ENCODE data around the gene IMPA2. TPM values are rescaled to one million over a fixed set of nuclear protein-coding genes. Genes with fewer than 3 reads are reported as not detected.
A peak's percentile ranks its signal among the peaks of the same experiment; 100 is the strongest.
"Not testable (repeated sequence)": the region's sequence is repeated elsewhere in the genome, so short reads cannot be mapped to it uniquely, and the experiment has no call there.

Gene IMPA2
- polyA plus RNA-seq, 5 donors: 66.2 to 88.3 (median 74.5) TPM

DNA sequence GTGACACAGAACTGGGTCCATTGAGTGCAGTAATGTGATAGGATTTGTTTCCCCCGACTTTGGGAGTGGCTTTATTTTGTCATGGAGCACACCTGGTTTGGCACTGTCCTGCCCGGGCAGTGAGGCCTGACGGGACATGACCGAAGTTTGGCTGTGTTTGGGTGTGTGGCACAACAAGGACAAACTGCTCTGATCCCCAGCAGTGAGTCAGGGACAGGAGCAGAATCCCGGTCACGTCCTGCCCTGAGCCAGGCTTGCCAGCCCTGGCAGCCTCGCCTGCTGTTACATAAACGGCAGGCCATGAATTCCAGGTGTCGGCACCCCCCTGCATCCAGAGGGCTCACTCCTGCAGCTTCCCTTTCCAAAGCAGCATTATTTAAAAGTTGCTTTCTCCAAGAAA lies 45.7 kb downstream of the IMPA2 start:
- DNase-seq: no peak

GRCh38 chr18:12027480-12027879 lies 46.2 kb downstream of the IMPA2 start:
- DNase-seq: no peak

GRCh38 chr18:12028040-12028628 lies 46.8 kb downstream of the IMPA2 start:
- no peak for DNase-seq

GRCh38 chr18:12028674-12029073 lies 47.4 kb downstream of the IMPA2 start:
- no peak for DNase-seq

DNA sequence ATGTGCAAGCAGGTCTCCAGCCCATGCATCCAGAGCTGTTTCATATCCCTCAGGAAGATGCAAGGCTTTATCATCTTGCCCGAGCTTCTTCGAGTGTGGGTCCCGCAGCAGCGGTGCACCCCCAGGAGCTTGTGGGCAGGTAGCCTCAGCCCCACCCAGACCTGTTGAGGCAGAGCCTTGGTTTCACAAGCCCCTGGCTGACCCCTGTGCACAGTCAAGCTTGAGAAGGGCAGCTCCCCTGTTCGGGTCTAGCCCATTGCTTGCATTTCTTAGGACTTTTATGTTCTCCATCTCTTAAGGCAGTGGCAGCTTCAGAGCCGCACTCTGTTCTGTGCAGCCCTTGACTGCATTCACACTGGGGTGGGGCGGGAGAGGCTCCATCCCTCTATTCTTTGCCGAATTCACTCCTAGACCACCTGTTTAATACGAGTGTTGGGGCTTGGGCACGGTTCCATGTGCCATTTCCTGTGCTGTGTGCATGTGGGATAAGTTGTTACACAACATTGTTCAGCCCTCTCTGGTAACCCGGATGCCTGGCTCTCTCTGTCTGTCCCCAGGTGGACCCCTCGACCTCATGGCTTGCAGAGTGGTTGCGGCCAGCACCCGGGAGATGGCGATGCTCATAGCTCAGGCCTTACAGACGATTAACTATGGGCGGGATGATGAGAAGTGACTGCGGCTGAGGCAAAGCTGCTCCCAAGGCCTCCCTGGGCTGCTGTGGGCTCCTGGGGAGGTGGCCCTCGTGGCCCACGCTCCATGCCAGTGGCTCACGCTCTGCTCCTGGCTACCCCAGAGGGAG lies 48.7 kb downstream of the IMPA2 start:
- no peak for DNase-seq

GRCh38 chr18:12030670-12031069 lies 49.4 kb downstream of the IMPA2 start:
- DNase-seq: no peak

GRCh38 chr18:12031181-12031580 lies 49.9 kb downstream of the IMPA2 start:
- DNase-seq: no peak

- DNase-seq: peak; percentile 45 to 54
Observed at GRCh38 chr18:12031846-12032245, 50.5 kb downstream of the IMPA2 start.

DNA sequence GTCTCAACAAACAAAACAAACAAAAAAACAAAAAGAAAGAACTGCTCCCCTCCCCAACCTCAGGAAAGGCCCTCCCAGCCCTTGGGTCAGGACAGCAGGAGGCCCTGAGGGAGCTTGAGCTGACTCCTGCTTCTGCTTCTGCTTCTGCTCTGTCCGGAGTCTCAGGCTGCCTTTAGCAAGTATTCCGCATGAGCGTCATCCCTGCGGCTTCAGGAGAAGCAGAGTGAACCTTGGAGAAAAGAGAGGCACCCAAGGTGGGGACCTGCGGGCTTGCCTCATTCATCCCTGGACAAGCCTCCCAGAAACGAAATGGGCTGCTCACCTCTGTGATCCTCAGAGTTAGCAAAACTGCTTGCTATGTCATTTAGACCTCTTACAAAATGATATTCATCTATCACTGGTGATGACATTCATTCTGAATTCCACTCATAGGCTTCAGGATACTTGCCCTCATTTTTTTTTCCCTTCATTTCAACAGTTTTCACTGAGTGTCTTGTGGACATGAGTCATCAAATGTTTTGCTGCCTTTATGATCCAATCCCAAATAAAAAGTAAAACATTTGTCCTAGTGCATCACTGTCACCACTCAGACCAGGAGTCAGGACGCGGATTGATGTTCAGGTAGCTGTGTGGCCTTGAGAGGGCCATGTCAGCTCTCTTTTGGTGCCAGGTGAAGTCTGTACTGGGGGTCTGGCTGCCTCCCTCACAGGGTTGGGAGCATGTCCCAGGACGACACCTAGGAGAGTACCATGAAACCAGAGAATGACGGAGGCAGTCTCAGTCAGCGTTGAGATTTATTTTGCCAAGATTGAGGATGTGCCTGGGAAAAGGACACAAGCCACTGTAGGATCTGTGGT lies 51.7 kb downstream of the IMPA2 start:
- DNase-seq: no peak

- no peak for DNase-seq
Observed at GRCh38 chr18:12033643-12034025, 52.3 kb downstream of the IMPA2 start.

DNA sequence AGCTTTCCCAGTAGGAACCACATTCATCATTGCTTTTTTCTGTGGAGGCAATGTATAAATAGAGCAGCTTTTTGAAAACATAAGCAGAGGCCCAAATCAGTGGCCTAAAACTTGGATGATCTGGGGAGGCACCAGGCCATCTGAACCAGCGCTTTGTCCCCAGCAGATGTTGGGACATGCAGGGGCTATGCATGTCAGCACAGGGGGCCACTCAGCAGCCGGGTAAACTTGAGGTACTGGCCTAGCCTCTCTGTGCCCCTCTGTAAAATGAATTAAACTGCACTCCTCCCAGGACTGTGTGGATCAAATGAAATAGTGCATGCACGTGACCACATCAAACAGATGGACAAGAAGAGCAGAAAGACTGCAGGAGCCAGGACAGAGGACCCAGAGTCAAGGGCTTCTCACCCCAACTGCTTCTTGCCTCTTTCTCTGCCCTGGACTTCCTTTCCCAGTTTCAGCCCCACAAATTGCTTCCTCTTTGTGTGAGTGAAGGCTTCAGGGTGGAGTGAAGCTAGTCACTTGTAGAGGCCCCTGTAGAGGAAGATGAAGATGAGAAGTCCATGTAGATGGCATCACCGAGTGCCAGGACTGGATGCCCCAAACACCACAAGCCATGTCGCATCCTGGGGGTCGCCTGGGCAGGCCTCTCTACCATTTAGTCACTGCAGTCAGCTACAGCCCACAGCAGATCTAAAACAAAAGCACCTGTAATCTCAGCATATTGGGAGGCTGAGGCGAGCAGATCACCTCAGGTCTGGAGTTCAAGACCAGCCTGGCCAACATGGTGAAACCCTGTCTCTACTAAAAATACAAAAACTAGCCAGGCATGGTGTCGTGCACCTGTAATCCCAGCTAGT lies 53.2 kb downstream of the IMPA2 start:
- DNase-seq: no peak

- no peak for DNase-seq
Observed at GRCh38 chr18:12035481-12035880, 54.2 kb downstream of the IMPA2 start.

- DNase-seq: no peak
Observed at GRCh38 chr18:12036201-12036751, 55.0 kb downstream of the IMPA2 start.

DNA sequence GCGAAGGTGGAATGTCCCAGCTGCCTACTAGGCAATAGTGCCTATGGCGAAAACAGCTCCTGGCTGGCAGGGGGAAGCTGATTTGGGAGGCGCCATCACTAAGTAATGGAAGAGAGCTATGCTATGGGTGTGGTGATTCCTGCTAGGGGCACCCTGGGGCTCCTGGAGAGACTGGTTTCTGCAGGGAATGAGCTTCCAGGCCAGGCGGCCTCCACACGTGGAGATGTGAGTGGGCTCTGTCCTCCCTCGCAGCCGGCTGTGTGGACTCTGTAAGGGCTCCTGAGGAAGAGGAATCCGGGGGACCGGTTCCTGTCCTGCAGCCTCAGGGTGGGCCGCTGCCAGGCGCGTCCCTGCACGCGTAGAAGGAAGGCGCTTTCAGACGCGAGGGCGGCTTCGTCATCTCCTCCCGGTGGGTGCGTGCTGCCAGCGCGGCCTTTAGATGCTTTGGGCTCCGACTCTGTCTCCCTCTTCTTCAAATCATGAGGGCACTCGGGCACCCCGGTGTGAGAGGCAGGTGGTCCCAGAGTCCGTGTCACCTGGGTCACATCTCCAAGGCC lies 56.9 kb downstream of the IMPA2 start:
- peak in 1 of 2 donors; percentile 33 for DNase-seq

- peak; percentile 73 to 77 for DNase-seq
Observed at GRCh38 chr18:12038639-12039539, 57.6 kb downstream of the IMPA2 start.

DNA sequence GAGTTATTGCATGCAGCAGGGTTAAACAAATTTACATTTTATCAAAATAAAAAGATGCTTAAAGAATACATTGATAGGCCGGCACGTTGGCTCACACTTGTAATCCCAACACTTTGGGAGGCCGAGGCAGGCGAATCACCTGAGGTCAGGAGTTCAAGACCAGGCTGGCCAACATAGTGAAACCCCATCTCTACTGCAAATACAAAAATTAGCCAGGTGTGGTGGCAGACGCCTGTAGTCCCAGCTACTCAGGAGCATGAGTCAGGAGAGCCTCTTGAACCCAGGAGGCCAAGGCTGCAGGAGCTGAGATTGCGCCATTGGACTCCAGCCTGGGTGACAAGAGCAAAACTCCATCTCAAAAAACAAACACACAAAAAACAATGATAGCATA lies 58.2 kb downstream of the IMPA2 start:
- not testable (repeated sequence) for DNase-seq

DNA sequence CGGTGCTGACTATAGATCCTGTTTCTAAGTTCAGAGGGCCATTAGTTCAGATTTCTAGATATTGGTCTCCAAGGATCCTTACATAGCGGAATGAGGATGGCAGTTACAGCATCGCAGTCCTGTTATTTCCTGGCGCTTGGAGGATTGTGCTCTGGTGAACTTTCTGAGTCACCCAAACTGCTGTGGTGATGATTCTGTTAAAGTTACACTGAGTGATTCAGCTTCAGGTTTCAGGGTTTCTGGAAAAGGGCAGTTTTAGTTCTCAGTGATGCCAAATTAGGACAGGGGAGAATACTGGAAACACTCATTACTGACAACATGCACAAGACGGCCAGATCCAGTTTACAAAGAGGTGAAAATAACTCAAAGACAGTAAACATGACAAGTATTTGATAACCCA lies 60.3 kb downstream of the IMPA2 start:
- no peak for DNase-seq

DNA sequence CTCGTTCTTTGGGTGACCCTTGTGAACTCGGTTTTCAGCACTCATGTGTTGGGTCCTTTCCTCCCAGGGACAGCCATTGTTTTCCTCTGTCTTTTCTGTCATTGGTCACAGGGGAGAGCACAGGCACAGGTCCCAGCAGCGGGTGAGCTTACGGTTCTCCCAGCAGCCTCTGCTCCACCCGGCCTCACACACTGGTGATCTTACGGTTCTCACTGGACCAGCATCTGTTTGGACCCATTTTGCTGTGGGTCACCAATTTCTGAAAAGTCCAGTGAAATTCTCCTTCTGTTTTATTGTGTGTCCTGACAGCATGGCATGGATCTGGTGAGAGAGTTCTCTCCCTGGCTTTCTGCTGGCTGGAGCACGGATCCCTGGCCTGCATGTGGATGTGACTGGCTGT lies 62.5 kb downstream of the IMPA2 start:
- no peak for DNase-seq

GRCh38 chr18:12044591-12044990 lies 63.3 kb downstream of the IMPA2 start:
- no peak for DNase-seq
